Kidney (tissue), 11 donors: Measurements from ENCODE around the gene CTAGE4. TPM values are rescaled to one million over a fixed set of nuclear protein-coding genes. Genes with fewer than 3 reads are reported as not detected.
A peak's percentile ranks its signal among the peaks of the same experiment; 100 is the strongest.
"Not testable (repeated sequence)": the region's sequence is repeated elsewhere in the genome, so short reads cannot be mapped to it uniquely, and the experiment has no call there.

ENCODE experiments used
- DNase-seq, 5 donors: peaks; one replicate each; pipeline ENCODE4 v3.0.0-alpha.2; 2013 to 2020
- FAIRE-seq: peaks from 2 replicates; lab custom pipeline; 2012; peaks lifted over from hg19 to GRCh38; lab: Jason Lieb, UNC
- H3K27ac ChIP-seq, 2 donors: one replicate each; pipeline ENCODE4 v1.7.0; 2013; ENCODE audit warnings: low read depth in 2 of 2, low read length in 2 of 2, inconsistent platforms in 1 of 2
- H3K27me3 ChIP-seq: one replicate; pipeline ENCODE4 v1.7.1; 2013; ENCODE audit warnings: low read length, inconsistent platforms; ENCODE audit not compliant: control insufficient read depth, insufficient read depth
- H3K36me3 ChIP-seq, 3 donors: one replicate each; pipeline versions ENCODE4 v1.7.0 to v1.7.1; 2013; ENCODE audit warnings: low read length in 3 of 3, control low read depth in 1 of 3, inconsistent platforms in 1 of 3; ENCODE audit not compliant: insufficient read depth in 3 of 3, control insufficient read depth in 2 of 3
- H3K4me1 ChIP-seq, 3 donors: one replicate each; pipeline versions ENCODE4 v1.7.0 to v1.7.1; 2013; ENCODE audit warnings: low read length in 3 of 3, inconsistent platforms in 1 of 3, low read depth in 1 of 3; ENCODE audit not compliant: control insufficient read depth in 2 of 3, insufficient read depth in 2 of 3
- H3K4me3 ChIP-seq, 3 donors: one replicate each; pipeline versions ENCODE4 v1.7.0 to v1.8.1; 2013; ENCODE audit warnings: low read length in 3 of 3, control low read depth in 1 of 3, inconsistent platforms in 1 of 3
- H3K9ac ChIP-seq, 3 donors: one replicate each; pipeline versions ENCODE4 v1.7.0 to v1.7.1; 2013; ENCODE audit warnings: low read length in 3 of 3, control low read depth in 1 of 3, inconsistent platforms in 1 of 3
- H3K9me3 ChIP-seq, 3 donors: one replicate each; pipeline versions ENCODE4 v1.7.0 to v1.7.1; 2013; ENCODE audit warnings: low read length in 3 of 3, control low read depth in 1 of 3, inconsistent platforms in 1 of 3; ENCODE audit not compliant: control insufficient read depth in 2 of 3, insufficient read depth in 1 of 3
- intact Hi-C: fragments of 100-400 bp; cut with DNase I; formaldehyde crosslinking; loops from one replicate; pipeline ENCODE4 v1.11.1; 2022
- polyA plus RNA-seq: library from polyadenylated mRNA; stranded (reverse); fragments of 350-450 nt; fragmentation: Illumina TruSeq; extraction: RNeasy Lipid Tissue Mini Kit (QIAGEN cat#74804); gene quantifications from one replicate; pipeline ENCODE4 v1.2.3, GENCODE V29; 2014; ENCODE audit warnings: low read depth, low replicate concordance; ENCODE audit not compliant: insufficient read depth
- total RNA-seq: library from RNA; stranded (reverse); fragmentation: NEBNext Ultra II Directional; extraction: Animal tissue kit (Norgen Biotek cat#: 25700); gene quantifications from one replicate; pipeline ENCODE4 v1.2.1, GENCODE V29; 2021
- donor health status: control.
- donor health status: control.
- donor health status: DM: yes; HTN: yes; CAD: no.
- donor health status: Normal renal cell carcinoma (clear cell type).

CTAGE4 gene
- total and polyA plus RNA-seq, 2 donors from 2014 or later = 4.2 to 4.9 TPM

GRCh38 chr7:144217200-144217599, 33.9 kb downstream of the CTAGE4 start:
- H3K27ac ChIP-seq, H3K4me1 ChIP-seq, H3K9me3 ChIP-seq, H3K36me3 ChIP-seq, intact Hi-C loops, H3K27me3 ChIP-seq, FAIRE-seq, H3K9ac ChIP-seq, H3K4me3 ChIP-seq, DNase-seq: not testable (repeated sequence)

- H3K4me1 ChIP-seq, intact Hi-C loops, H3K27ac ChIP-seq, FAIRE-seq, H3K27me3 ChIP-seq, H3K9me3 ChIP-seq, H3K9ac ChIP-seq, H3K4me3 ChIP-seq, H3K36me3 ChIP-seq: not testable (repeated sequence)
- peak in 2 of 5 donors; percentile 16 to 22 for DNase-seq
These were observed 35.3 kb downstream of the CTAGE4 start for GRCh38 chr7:144218581-144218980.

- H3K9me3 ChIP-seq, H3K36me3 ChIP-seq, H3K27ac ChIP-seq, H3K27me3 ChIP-seq, DNase-seq, H3K9ac ChIP-seq, H3K4me3 ChIP-seq, H3K4me1 ChIP-seq, intact Hi-C loops: not testable (repeated sequence)
- FAIRE-seq = peak; percentile 46
These were observed 35.9 kb downstream of the CTAGE4 start for GRCh38 chr7:144219149-144219548.

- H3K4me3 ChIP-seq, intact Hi-C loops, H3K27ac ChIP-seq, H3K4me1 ChIP-seq, H3K36me3 ChIP-seq, DNase-seq, FAIRE-seq, H3K9me3 ChIP-seq, H3K9ac ChIP-seq, H3K27me3 ChIP-seq: not testable (repeated sequence)
These were observed 37.3 kb downstream of the CTAGE4 start for GRCh38 chr7:144220531-144220930.

GRCh38 chr7:144223675-144224074, 40.4 kb downstream of the CTAGE4 start:
- H3K36me3 ChIP-seq, intact Hi-C loops, DNase-seq, H3K4me1 ChIP-seq, FAIRE-seq, H3K27me3 ChIP-seq, H3K4me3 ChIP-seq, H3K9me3 ChIP-seq, H3K27ac ChIP-seq, H3K9ac ChIP-seq: not testable (repeated sequence)

- H3K27me3 ChIP-seq, H3K9me3 ChIP-seq, DNase-seq, H3K9ac ChIP-seq, FAIRE-seq, H3K4me1 ChIP-seq, H3K4me3 ChIP-seq, H3K27ac ChIP-seq, intact Hi-C loops, H3K36me3 ChIP-seq: not testable (repeated sequence)
These were observed 43.6 kb downstream of the CTAGE4 start for GRCh38 chr7:144226866-144227265.

GRCh38 chr7:144228810-144229209, 45.5 kb downstream of the CTAGE4 start:
- intact Hi-C loops, H3K36me3 ChIP-seq, H3K27ac ChIP-seq, H3K27me3 ChIP-seq, FAIRE-seq, H3K9me3 ChIP-seq, H3K4me1 ChIP-seq, H3K9ac ChIP-seq, H3K4me3 ChIP-seq: not testable (repeated sequence)
- peak in 1 of 5 donors; percentile 13 for DNase-seq

GRCh38 chr7:144231027-144231426, 47.8 kb downstream of the CTAGE4 start:
- DNase-seq, FAIRE-seq, H3K4me3 ChIP-seq, H3K27ac ChIP-seq, intact Hi-C loops, H3K4me1 ChIP-seq, H3K36me3 ChIP-seq, H3K27me3 ChIP-seq, H3K9me3 ChIP-seq, H3K9ac ChIP-seq: not testable (repeated sequence)

GRCh38 chr7:144233039-144233438, 49.8 kb downstream of the CTAGE4 start:
- H3K27ac ChIP-seq, H3K4me3 ChIP-seq, H3K9me3 ChIP-seq, H3K4me1 ChIP-seq, FAIRE-seq, DNase-seq, intact Hi-C loops, H3K9ac ChIP-seq, H3K36me3 ChIP-seq, H3K27me3 ChIP-seq: not testable (repeated sequence)
